Neutrophil (primary cell): ENCODE results near the gene CCM2.

ENCODE experiments used
- H3K27ac ChIP-seq: fragments of 200-600 bp; sonication (generic); 2 replicates; pipeline ENCODE4 v1.5.1; 2016; ENCODE audit warnings: mild to moderate bottlenecking, moderate library complexity
- H3K27me3 ChIP-seq: fragments of 200-600 bp; sonication (generic); 2 replicates; pipeline ENCODE4 v1.6.0; 2016; ENCODE audit warnings: mild to moderate bottlenecking
- H3K36me3 ChIP-seq: fragments of 200-600 bp; sonication (generic); 2 replicates; pipeline ENCODE4 v1.5.1; 2017
- H3K4me1 ChIP-seq, 2 experiments: fragments of 200-600 bp in 1 of 2; sonication (generic) in 1 of 2; 1 replicate in 1 of 2; 2 replicates in 1 of 2; pipeline versions ENCODE4 v1.5.1 to v1.6.1; 2013 to 2016; ENCODE audit warnings: low read depth in 1 of 2, low read length in 1 of 2, mild to moderate bottlenecking in 1 of 2, moderate library complexity in 1 of 2; ENCODE audit not compliant: control insufficient read depth in 1 of 2, insufficient read depth in 1 of 2
- H3K4me3 ChIP-seq, 2 experiments: fragments of 200-600 bp in 1 of 2; sonication (generic) in 1 of 2; 1 replicate in 1 of 2; 2 replicates in 1 of 2; pipeline ENCODE4 v1.5.1; 2013 to 2016; ENCODE audit warnings: low read depth in 1 of 2, low read length in 1 of 2, mild to moderate bottlenecking in 1 of 2, moderate library complexity in 1 of 2
- H3K9me3 ChIP-seq: fragments of 200-600 bp; sonication (generic); 2 replicates; pipeline ENCODE4 v1.5.1; 2016
- TF ChIP-seq, protein P1 (sequence below): fragments of 200-600 bp; sonication (generic); IDR thresholded peaks from 2 replicates; pipeline ENCODE4 v1.5.1; 2016; ENCODE audit warnings: antibody characterized with exemption

CCM2 gene

DNA sequence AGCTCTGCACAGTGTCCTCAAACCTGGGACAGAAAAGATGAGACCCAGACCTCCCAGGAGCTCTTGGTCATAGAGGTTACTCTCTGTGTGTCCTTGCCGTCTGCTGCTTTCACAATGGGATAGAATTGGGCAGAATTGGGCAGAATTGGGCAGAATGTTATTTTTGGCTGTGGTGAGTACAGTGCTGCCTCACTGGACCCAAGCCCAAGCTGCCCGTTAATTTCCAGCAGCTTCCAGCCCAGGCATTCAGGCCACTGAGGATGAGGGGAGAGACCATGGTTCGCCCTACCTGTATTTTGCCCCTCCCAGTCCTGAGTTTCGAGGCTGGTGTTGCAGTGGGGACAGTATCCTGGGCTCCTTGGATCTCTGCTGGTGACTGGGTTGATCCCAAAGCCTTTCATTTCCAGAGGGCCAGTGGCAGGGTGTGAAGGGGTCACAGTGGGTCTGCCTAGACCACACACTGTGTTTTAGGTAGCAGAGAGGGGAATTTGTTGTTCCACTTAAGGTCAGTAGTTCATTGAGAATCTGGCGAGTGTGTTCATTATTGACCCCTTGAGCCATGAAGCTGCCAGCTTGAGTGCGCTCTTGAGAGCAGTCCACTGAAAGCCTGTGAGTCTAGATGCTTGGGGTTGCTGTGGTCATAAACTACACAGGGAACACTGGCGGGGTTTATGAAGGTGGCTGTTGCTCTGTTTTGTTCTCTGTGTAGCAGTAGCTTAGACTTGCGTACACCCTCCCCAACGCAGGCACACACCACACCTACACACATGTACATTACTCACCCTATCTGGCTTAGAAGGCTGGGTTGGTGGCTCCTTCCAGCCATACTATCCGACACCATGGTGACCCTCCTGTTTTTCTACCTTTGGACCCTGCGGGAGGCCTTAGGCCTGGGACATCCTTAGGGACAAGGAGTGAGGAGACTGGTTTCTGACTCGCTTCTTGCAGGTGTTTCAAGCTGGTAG lies 65.3 kb downstream of the CCM2 start:
- no peaks in the 10 kb centered on the region for H3K27me3 ChIP-seq
- peaks cover 78% of the 10 kb centered on the region for H3K36me3 ChIP-seq
- peak overlapping the region; percentile 26 for H3K27ac ChIP-seq
- H3K4me3 ChIP-seq = no peak overlapping the region
- H3K9me3 ChIP-seq = no peaks in the 10 kb centered on the region
- peaks cover 6 to 8% of the 10 kb centered on the region in 2 experiments for H3K4me1 ChIP-seq
- TF ChIP-seq, protein P1, sequence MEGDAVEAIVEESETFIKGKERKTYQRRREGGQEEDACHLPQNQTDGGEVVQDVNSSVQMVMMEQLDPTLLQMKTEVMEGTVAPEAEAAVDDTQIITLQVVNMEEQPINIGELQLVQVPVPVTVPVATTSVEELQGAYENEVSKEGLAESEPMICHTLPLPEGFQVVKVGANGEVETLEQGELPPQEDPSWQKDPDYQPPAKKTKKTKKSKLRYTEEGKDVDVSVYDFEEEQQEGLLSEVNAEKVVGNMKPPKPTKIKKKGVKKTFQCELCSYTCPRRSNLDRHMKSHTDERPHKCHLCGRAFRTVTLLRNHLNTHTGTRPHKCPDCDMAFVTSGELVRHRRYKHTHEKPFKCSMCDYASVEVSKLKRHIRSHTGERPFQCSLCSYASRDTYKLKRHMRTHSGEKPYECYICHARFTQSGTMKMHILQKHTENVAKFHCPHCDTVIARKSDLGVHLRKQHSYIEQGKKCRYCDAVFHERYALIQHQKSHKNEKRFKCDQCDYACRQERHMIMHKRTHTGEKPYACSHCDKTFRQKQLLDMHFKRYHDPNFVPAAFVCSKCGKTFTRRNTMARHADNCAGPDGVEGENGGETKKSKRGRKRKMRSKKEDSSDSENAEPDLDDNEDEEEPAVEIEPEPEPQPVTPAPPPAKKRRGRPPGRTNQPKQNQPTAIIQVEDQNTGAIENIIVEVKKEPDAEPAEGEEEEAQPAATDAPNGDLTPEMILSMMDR = no peak

GRCh38 chr7:45066409-45066808 lies 66.4 kb downstream of the CCM2 start:
- peaks cover 8 to 9% of the 10 kb centered on the region in 2 experiments for H3K4me1 ChIP-seq
- H3K4me3 ChIP-seq = no peak overlapping the region
- H3K36me3 ChIP-seq = peaks cover 88% of the 10 kb centered on the region
- H3K27ac ChIP-seq = no peak overlapping the region
- no peaks in the 10 kb centered on the region for H3K9me3 ChIP-seq
- H3K27me3 ChIP-seq = no peaks in the 10 kb centered on the region
- TF ChIP-seq, protein P1 = no peak

- Histone ChIP-seq H3K9me3 (no peaks in the 10 kb centered on the region), H3K4me1 (peaks cover 17 to 21% of the 10 kb centered on the region in 2 experiments), H3K27ac (no peak overlapping the region), H3K27me3 (no peaks in the 10 kb centered on the region), H3K36me3 (peaks cover 96% of the 10 kb centered on the region), H3K4me3 (no peak overlapping the region)
- TF ChIP-seq, protein P1 = no peak
Measured at GRCh38 chr7:45067582-45067981, 67.6 kb downstream of the CCM2 start.

DNA sequence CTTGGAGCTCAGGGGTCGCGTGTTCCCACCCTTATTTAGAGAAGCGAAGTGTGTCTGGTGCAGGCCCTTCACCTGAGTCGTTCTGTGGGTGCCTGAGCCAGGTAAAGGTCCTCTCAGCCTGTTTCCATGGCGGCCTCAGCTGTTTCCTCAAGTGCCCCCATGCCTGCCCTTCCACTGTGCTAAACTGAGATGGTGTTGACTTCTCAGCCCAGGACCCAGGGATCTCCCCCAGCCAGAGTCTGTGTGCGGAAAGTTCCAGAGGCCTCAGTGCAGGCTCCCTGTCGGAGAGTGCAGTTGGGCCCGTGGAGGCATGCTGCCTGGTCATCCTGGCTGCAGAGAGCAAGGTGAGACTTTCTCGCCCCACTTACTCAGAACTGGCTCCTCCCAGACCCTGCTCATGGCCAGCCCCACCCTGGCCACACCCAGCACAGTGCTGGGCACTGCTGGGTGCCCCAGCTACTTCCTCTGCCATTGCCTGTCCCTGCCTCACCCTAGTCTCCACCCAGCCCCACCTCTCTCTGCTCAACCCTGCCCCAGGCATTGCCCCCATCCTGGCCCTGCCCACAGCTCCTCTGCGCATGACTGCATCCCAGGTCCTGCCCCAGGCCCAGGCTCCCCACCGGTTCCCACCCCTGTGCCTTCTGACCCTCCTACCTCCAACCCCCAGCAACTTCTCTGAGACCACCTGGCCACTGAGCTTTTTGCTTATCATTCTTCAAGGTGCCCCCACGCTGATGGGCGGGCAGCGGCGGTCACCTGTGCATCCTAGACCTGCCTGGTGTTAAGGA lies 68.4 kb downstream of the CCM2 start:
- Histone ChIP-seq H3K4me3 (no peak overlapping the region), H3K36me3 (peaks cover 100% of the 10 kb centered on the region), H3K27ac (no peak overlapping the region), H3K9me3 (no peaks in the 10 kb centered on the region), H3K27me3 (no peaks in the 10 kb centered on the region), H3K4me1 (peaks cover 15 to 20% of the 10 kb centered on the region in 2 experiments)
- TF ChIP-seq, protein P1 = no peak

DNA sequence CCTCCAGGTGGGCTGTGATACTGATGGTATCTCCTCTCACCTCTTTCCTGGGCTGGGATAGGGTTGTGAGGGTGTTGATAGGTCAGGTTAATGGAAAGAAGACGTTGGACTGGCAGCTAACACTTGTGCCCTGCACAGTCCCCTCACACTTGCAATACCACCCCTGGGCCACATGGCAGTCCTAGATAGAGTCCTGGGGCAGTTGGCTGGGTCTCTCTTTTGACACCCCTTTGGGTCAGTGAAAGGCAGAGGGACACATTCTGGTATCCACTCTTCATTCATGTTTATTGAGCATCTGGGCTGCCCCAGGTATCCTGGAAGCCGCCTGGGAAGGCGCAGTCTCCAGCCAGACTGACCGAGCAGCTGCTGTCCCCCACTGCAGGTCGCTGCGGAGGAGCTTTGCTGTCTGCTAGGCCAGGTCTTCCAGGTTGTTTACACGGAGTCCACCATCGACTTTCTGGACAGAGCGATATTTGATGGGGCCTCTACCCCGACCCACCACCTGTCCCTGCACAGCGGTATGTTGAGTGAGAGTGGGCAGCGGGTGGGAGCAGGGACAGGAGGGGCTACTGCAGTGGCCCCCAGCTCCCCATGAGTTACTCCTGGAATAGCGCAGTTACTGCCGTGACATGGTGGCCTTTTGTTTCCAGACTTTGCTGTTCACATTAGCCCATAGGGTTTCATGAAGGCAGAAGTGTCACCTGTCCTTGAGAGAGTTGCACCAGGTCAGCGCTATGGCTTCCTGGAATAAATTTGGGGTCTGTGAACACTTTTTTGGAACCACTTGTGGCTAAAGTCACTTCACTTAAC lies 69.6 kb downstream of the CCM2 start:
- Histone ChIP-seq H3K4me1 (peaks cover 12 to 16% of the 10 kb centered on the region in 2 experiments), H3K9me3 (no peaks in the 10 kb centered on the region), H3K4me3 (no peak overlapping the region), H3K27me3 (no peaks in the 10 kb centered on the region), H3K36me3 (peaks cover 100% of the 10 kb centered on the region), H3K27ac (peak overlapping the region; percentile 79)
- TF ChIP-seq, protein P1 = no peak
